Neuronal stem cell (in vitro differentiated cells): ENCODE measurements around the gene ARHGEF28.

Source experiments
- DNase-seq: peaks from one replicate; pipeline ENCODE4 v3.0.0-alpha.2; 2013; ENCODE audit warnings: low spot score
- H2AFZ ChIP-seq: one replicate; pipeline ENCODE4 v1.6.1; 2013; ENCODE audit warnings: mild to moderate bottlenecking, low read length, inconsistent platforms
- H2AK5ac ChIP-seq: 2 replicates; pipeline ENCODE4 v1.6.1; 2013; ENCODE audit warnings: low read depth, mild to moderate bottlenecking, inconsistent platforms, low read length, moderate library complexity, mixed read lengths
- H2BK120ac ChIP-seq: 2 replicates; pipeline ENCODE4 v1.6.1; 2013; ENCODE audit warnings: low read depth, mild to moderate bottlenecking, inconsistent platforms, low read length, moderate library complexity, mixed read lengths
- H2BK12ac ChIP-seq: one replicate; pipeline ENCODE4 v1.6.1; 2013; ENCODE audit warnings: low read length, inconsistent platforms
- H2BK15ac ChIP-seq: 2 replicates; pipeline ENCODE4 v1.6.1; 2013; ENCODE audit warnings: mild to moderate bottlenecking, low read length, inconsistent platforms, mixed read lengths
- H2BK5ac ChIP-seq: one replicate; pipeline ENCODE4 v1.6.1; 2013; ENCODE audit warnings: inconsistent platforms, mild to moderate bottlenecking, low read length, moderate library complexity
- H3K14ac ChIP-seq: one replicate; pipeline ENCODE4 v1.6.1; 2013; ENCODE audit warnings: low read length, inconsistent platforms
- H3K18ac ChIP-seq: 2 replicates; pipeline ENCODE4 v1.6.1; 2013; ENCODE audit warnings: low read length, inconsistent platforms
- H3K23ac ChIP-seq: 2 replicates; pipeline ENCODE4 v1.6.1; 2013; ENCODE audit warnings: low read depth, mild to moderate bottlenecking, mixed read lengths, low read length, inconsistent platforms; ENCODE audit not compliant: poor library complexity
- H3K27ac ChIP-seq: replicated peaks from 3 replicates; pipeline ENCODE4 v1.5.1; 2013; ENCODE audit warnings: low read length, inconsistent platforms
- H3K27me3 ChIP-seq, 3 experiments: 2 replicates each; pipeline ENCODE4 v1.6.1; 2013; ENCODE audit warnings: low read length in 3 of 3, mild to moderate bottlenecking in 2 of 3, inconsistent platforms in 1 of 3, low read depth in 1 of 3, mixed read lengths in 1 of 3, moderate library complexity in 1 of 3; ENCODE audit not compliant: control insufficient read depth in 3 of 3, insufficient read depth in 3 of 3
- H3K36me3 ChIP-seq, 2 donors: replicated peaks in 1 of 2; 2 replicates each; pipeline ENCODE4 v1.6.1; 2013; ENCODE audit warnings: low read length in 2 of 2; ENCODE audit not compliant: control insufficient read depth in 2 of 2, insufficient read depth in 2 of 2
- H3K4ac ChIP-seq: 2 replicates; pipeline ENCODE4 v1.6.1; 2013; ENCODE audit warnings: inconsistent platforms, mild to moderate bottlenecking, low read length, moderate library complexity
- H3K4me1 ChIP-seq, 2 donors: 1 replicate in 1 of 2; 2 replicates in 1 of 2; pipeline ENCODE4 v1.6.1; 2013; ENCODE audit warnings: low read length in 2 of 2, low read depth in 1 of 2; ENCODE audit not compliant: control insufficient read depth in 2 of 2, insufficient read depth in 1 of 2
- H3K4me2 ChIP-seq: one replicate; pipeline ENCODE4 v1.6.1; 2013; ENCODE audit warnings: mild to moderate bottlenecking, low read length, inconsistent platforms; ENCODE audit not compliant: insufficient read depth, poor library complexity, severe bottlenecking
- H3K4me3 ChIP-seq, 2 donors: 2 replicates each; pipeline ENCODE4 v1.5.1; 2013; ENCODE audit warnings: low read length in 2 of 2, mild to moderate bottlenecking in 2 of 2, inconsistent platforms in 1 of 2, moderate library complexity in 1 of 2
- H3K79me1 ChIP-seq: one replicate; pipeline ENCODE4 v1.6.1; 2013; ENCODE audit warnings: low read depth, mild to moderate bottlenecking, inconsistent platforms, low read length, moderate library complexity
- H3K9ac ChIP-seq: one replicate; pipeline ENCODE4 v1.6.1; 2013; ENCODE audit warnings: mild to moderate bottlenecking, low read depth, low read length, inconsistent platforms; ENCODE audit not compliant: poor library complexity
- H3K9me3 ChIP-seq, 2 donors: replicated peaks in 1 of 2; 2 replicates each; pipeline versions ENCODE3 to v1.6.1; 2013; ENCODE audit warnings: low read length in 2 of 2, mild to moderate bottlenecking in 2 of 2, inconsistent platforms in 1 of 2, low read depth in 1 of 2, mixed read lengths in 1 of 2, moderate library complexity in 1 of 2; ENCODE audit not compliant: control insufficient read depth in 2 of 2, insufficient read depth in 1 of 2
- H4K8ac ChIP-seq: one replicate; pipeline ENCODE4 v1.6.1; 2013; ENCODE audit warnings: low read depth, mild to moderate bottlenecking, inconsistent platforms, low read length, moderate library complexity
- H4K91ac ChIP-seq: one replicate; pipeline ENCODE4 v1.6.1; 2013; ENCODE audit warnings: low read length, low read depth, mild to moderate bottlenecking, inconsistent platforms; ENCODE audit not compliant: poor library complexity
- WGBS, 2 donors: extraction: QIAGEN DNeasy Blood & Tissue Kit; methylation state at CpG; one replicate each; pipeline ENCODE4 v1.1.7; 2013; ENCODE audit warnings: missing lambda C conversion rate in 2 of 2, mixed read lengths in 1 of 2; ENCODE audit not compliant: insufficient read length in 2 of 2, insufficient replicate concordance in 1 of 2; ENCODE audit errors: extremely low coverage in 2 of 2; 5-methylcytosine and 5-hydroxymethylcytosine counted together

Gene ARHGEF28

DNA sequence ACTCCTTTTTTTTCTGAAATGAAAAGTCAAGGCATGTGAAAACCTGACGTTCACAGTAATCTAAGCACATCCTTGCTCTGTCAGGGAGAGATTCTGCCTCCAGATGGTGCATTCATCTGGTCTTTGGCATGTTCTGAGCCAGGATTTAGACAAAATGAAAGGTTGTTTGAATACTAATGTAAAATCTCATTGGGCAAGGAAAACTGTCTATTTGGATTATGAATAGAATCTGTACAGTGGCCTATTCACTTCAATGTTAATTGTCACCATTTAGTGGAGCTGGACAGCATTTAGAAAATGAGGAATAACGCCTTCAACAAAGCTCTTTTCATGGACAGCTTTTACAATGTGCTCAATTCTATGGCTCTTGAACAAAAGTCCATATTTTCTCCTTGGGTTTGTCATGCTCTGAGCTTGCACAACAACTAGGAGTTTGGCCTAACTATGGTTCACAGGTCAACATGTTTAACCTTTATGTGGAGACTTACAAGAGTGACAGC is 28.9 kb downstream of the ARHGEF28 start:
- Histone ChIP-seq H2BK120ac (no peak overlapping the region), H3K9ac (no peak overlapping the region), H3K4me3 (no peak overlapping the region), H4K8ac (no peak overlapping the region), H3K27me3 (no peaks in the 10 kb centered on the region), H3K14ac (no peak overlapping the region), H2AFZ (no peak overlapping the region), H3K9me3 (no peaks in the 10 kb centered on the region), H2BK15ac (no peak overlapping the region), H4K91ac (no peak overlapping the region), H3K4me2 (no peak overlapping the region), H2BK5ac (no peak overlapping the region), H2BK12ac (no peak overlapping the region), H3K23ac (no peak overlapping the region), H3K18ac (no peak overlapping the region), H3K4me1 (no peaks in the 10 kb centered on the region), H2AK5ac (no peak overlapping the region), H3K79me1 (no peaks in the 10 kb centered on the region), H3K4ac (no peak overlapping the region), H3K36me3 (no peaks in the 10 kb centered on the region), H3K27ac (no peak overlapping the region)
- no CpG with 5 or more reads among the region's 2 CpGs for WGBS, 2 donors
- no peak for DNase-seq

DNA sequence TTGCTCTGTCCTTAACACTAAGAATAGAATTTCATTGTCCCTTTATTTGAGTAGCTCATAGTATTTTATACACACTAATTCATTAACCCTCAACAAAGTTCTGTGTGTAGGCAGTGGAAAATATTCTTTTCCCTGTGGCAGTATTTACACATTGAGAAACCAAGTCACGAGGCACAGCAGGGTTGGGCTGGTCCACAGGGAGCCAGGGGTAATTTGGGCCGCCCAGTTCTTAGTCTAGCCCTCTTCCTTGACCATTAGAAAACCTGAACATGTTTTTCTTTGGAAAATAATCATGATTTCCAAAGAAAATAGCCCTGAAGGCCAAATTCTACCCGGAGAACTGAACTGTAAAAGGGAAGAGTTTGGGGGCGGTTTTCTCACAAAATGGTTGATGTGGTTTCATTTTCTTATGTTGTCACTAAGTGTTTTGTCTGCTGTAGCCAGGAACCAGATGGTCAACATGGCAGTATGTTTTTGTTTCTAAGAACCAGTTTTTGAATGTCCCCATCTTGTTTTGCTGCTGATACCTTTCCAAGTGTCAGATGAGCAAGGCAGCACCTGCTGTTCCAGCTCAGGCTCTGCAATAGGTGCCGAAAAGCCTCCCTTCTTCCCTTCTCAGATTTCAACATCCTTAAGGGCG is 29.6 kb downstream of the ARHGEF28 start:
- Histone ChIP-seq H2BK15ac (no peak overlapping the region), H2BK12ac (no peak overlapping the region), H3K9ac (no peak overlapping the region), H3K27ac (no peak overlapping the region), H2BK5ac (no peak overlapping the region), H3K23ac (no peak overlapping the region), H3K36me3 (no peaks in the 10 kb centered on the region), H4K91ac (no peak overlapping the region), H3K4ac (no peak overlapping the region), H3K14ac (no peak overlapping the region), H4K8ac (no peak overlapping the region), H2BK120ac (no peak overlapping the region), H2AK5ac (no peak overlapping the region), H2AFZ (no peak overlapping the region), H3K18ac (no peak overlapping the region), H3K79me1 (no peaks in the 10 kb centered on the region), H3K9me3 (no peaks in the 10 kb centered on the region), H3K4me2 (no peak overlapping the region), H3K4me1 (no peaks in the 10 kb centered on the region), H3K4me3 (no peak overlapping the region), H3K27me3 (peaks cover 0 to 3% (median 2%) of the 10 kb centered on the region in 3 experiments)
- WGBS, 2 donors = no CpG with 5 or more reads among the region's 6 CpGs
- DNase-seq = no peak

DNA sequence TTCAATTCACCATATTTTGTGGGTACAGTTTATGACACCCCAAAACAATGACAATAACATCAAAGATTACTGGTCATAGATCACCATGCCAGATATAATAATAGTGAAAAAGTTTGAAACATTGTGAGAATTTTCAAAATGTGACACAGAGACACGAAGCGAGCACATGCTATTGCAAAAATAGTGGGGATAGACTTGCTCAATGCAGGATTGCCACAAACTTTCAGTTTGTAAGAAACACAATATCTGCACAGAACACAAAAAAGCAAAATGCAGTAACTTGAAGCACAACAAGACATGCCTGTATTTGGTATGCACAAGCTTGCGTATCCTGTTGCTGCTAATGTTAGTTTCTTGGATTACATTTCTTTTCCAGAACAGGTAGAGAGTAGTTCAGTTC is 35.8 kb downstream of the ARHGEF28 start:
- Histone ChIP-seq H3K27ac (no peak overlapping the region), H3K79me1 (no peaks in the 10 kb centered on the region), H2BK5ac (no peak overlapping the region), H3K4me2 (no peak overlapping the region), H3K14ac (no peak overlapping the region), H4K91ac (no peak overlapping the region), H3K4ac (no peak overlapping the region), H2AFZ (no peak overlapping the region), H2BK12ac (no peak overlapping the region), H3K4me1 (no peaks in the 10 kb centered on the region), H3K23ac (no peak overlapping the region), H3K27me3 (peaks cover 0 to 12% (median 2%) of the 10 kb centered on the region in 3 experiments), H2BK15ac (no peak overlapping the region), H3K4me3 (no peak overlapping the region), H3K36me3 (no peaks in the 10 kb centered on the region), H2BK120ac (no peak overlapping the region), H3K18ac (no peak overlapping the region), H2AK5ac (no peak overlapping the region), H4K8ac (no peak overlapping the region), H3K9me3 (no peaks in the 10 kb centered on the region), H3K9ac (no peak overlapping the region)
- no CpG with 5 or more reads among the region's 3 CpGs for WGBS, 2 donors
- no peak for DNase-seq

DNA sequence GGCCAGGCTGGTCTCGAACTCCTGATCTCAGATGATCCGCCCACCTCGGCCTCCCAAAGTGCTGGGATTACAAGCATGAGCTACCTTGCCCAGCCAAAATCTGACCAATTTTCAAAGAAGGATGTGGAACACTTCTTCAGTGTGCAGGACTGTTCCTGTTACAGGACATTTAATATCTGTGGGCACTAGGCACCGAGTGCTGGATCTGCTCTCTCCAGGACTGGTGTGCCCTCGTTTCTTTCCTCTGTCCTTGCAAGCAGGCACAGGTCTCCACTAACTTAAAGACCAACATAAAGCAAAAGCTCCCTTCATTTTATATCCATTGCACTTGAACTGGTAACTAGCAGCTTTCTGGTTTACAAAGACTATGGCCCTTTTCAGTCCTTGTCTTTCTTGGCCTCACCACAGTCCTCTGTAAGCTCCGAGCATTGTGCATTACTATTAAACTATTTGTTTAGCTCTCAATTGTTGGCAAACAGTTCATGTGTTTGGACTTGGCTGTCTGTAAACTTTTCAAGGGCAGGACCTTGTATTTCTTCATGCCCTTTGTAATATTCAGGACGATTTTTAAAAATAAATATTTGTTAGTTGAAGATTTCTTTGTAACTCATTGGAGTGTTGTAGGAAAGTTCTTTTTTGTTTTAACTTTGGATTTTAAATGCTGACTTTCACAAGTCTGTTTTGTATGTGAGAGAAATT is 37.3 kb downstream of the ARHGEF28 start:
- no peak overlapping the region for H3K4me3 ChIP-seq
- no peak overlapping the region for H2AFZ ChIP-seq
- H3K27me3 ChIP-seq = peaks cover 0 to 12% (median 2%) of the 10 kb centered on the region in 3 experiments
- DNase-seq = no peak
- H3K18ac ChIP-seq = no peak overlapping the region
- no peaks in the 10 kb centered on the region for H3K36me3 ChIP-seq
- WGBS, 2 donors = no CpG with 5 or more reads among the region's 7 CpGs
- H2BK12ac ChIP-seq = no peak overlapping the region
- no peak overlapping the region for H2AK5ac ChIP-seq
- no peaks in the 10 kb centered on the region for H3K4me1 ChIP-seq
- no peak overlapping the region for H3K4me2 ChIP-seq
- no peak overlapping the region for H2BK15ac ChIP-seq
- no peak overlapping the region for H3K9ac ChIP-seq
- H3K27ac ChIP-seq = no peak overlapping the region
- no peaks in the 10 kb centered on the region for H3K9me3 ChIP-seq
- H2BK120ac ChIP-seq = no peak overlapping the region
- H3K79me1 ChIP-seq = no peaks in the 10 kb centered on the region
- no peak overlapping the region for H3K14ac ChIP-seq
- H4K91ac ChIP-seq = no peak overlapping the region
- H3K4ac ChIP-seq = no peak overlapping the region
- no peak overlapping the region for H4K8ac ChIP-seq
- no peak overlapping the region for H2BK5ac ChIP-seq
- no peak overlapping the region for H3K23ac ChIP-seq
